GM21515 (cell line): ENCODE data around the gene C2orf72.
"Not testable (repeated sequence)": the region's sequence is repeated elsewhere in the genome, so short reads cannot be mapped to it uniquely, and the experiment has no call there.

Experiments used
- ATAC-seq: cut with Tn5 transposase; IDR thresholded peaks from one replicate; pipeline ENCODE4 v1.9.1; 2021; ENCODE audit not compliant: unreplicated experiment

C2orf72 gene

DNA sequence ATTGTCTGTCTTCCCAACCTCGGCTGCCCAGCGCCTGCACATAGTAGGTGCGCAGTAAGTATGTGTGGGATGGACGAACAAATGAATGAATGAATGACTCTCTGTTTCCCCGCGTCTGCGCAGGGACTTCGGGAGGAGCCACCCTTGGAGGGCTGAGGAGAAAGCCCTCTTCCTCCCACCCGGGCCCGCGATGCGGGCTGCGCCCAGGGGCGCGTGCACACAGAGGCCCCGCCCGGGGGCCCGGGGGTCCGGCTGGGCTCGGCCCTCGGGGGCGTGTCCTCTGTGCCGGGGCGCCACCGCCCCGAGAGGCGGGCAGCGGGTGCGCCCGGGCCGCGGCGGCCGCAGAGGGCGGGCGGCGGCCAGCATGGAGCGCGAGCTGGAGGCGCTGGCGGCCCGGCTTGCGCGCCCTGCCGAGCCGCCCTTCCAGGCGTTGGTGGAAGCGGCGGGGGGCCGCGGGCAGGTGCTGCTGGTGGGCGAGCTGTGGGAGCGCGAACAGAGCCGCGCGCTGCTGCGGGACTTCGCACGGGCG, at the start of gene C2orf72:
Gene C2orf72, plus strand, starts transcription at position 322 of the 529 bp plus-strand sequence. Its CDS starts 43 bp downstream, at position 365.
- ATAC-seq: no peak

DNA sequence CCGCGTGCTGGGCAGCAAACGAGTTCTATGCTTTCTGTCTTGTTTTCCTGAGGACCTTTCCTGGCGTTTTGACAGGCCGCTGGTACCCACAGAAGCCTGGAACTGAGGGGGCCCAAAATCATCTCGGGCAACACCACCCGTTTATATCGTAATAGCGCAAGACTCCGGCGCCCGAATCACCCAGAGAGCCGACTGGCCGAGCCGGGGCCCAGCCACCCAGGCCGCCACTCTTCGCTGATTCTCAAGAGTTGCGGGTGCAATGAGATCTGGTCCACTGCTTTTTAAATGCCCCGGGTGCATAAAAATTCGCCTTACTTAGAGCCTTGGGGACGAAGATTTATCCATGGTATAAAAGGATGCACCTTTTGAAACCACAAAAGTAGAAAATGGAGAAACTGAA, 47.6 kb upstream of the C2orf72 start:
- no peak for ATAC-seq

DNA sequence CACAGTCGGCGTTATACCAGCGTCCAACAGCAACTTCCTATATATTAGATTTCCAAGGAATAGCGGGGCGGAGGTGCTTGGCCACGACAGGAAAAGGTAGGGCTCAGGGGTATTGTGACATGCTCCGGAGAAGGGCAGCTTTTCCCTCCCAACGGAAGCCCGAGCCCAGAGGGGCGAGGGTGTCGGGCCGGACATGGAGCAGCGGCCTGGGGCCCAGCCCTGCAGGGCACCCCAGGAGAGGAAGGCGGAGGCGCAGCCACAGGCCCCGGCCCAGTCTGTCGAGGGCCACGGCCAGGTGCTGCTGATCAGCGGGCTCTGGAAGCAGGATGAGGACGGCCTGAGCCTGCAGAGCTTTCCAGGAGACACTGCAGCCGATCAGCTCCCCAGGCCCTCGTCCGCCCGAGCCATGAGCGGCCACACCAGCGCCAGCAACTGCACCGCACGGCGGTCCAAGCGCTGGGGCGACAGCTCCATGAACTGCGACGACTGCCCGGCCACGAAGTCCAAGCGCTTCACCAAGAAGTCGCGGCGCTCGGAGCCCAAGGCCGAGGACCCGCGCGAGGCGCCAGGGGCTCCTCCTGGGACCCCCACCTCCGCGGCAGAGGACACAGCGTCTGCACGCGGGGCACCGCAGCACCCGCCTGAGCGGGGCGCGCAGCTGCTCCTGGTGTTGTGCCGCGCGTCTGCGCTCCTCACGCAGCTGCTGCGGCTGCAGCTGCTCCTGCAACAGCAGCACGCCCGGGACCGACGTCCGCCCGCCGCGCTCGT, 47.0 kb upstream of the C2orf72 start:
- ATAC-seq: no peak

DNA sequence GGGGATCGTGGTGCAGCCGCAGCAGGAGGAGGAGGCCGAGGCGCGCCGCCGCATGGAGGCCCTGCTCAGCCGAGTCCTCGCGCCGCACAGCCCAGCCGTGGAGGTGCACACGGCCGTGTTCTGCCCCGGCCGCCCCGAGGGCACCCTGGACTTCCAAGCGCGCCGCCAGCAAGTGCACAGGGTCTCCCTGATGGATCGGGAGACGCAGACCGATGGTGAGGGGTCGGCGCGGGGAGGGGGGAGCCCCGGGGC, 46.5 kb upstream of the C2orf72 start:
- ATAC-seq: no peak

DNA sequence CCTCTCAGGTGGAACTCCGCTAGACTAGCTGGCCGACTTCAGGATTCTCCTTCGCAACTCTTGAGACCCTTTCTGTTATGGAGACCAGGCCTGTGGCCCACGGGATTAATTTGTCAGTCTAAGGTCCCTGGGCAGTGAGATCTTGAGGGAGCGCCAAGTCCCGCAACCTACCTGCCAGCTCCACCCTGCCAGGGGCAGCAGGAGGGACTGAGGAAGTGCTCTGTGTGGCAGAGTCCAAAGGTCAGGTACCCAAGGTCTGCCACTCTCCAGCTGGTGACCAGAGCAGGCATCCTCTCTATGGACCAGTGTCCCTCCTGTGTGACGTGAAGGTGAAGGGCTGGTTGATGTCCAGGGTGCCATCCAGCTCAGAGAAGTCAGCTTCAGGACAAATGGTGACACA, 45.7 kb upstream of the C2orf72 start:
- ATAC-seq: no peak

DNA sequence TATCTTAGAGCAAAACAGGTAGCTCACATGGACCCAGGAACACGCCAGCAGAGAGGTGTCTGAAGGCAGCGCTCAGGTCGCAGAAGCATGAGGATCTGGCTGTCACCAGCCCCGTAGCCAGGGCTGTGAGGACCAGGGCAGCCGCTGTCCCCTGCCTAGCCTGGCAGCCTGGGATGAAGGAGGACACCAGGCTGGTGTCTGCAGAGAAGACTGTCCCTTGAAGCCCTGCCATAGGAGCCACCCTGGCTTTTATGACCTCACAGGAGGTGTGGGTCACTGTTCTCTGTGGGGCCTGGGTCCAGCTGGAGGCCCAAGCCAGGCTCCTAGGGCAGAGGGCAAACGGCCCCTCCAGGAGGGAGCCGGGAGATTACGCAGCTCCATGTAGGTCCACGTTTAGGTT, 41.5 kb upstream of the C2orf72 start, which contains the start of gene SPATA3:
Gene SPATA3, plus strand, starts transcription at position 301 of the 400 bp plus-strand sequence. CDS start 113 bp downstream, outside the sequence.
- no peak for ATAC-seq

DNA sequence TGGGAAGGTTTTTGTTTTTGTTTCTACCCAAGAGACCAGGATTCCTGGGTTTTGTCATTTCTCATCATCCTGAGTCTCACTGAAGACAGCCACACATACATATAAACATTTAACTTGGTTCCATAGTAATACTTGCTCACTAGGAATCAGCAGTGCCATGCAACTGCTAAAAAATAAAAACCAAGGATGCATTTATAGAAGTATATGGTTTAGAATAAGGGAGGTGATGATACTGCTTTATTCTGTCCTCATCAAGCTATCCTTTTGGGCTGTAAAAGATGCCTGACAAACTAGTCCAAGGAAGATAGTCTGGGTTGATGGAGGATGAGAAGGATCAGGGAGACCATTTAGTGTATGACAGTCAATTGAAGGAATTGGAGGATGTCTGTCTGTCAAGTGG, 40.7 kb upstream of the C2orf72 start:
- ATAC-seq: no peak

DNA sequence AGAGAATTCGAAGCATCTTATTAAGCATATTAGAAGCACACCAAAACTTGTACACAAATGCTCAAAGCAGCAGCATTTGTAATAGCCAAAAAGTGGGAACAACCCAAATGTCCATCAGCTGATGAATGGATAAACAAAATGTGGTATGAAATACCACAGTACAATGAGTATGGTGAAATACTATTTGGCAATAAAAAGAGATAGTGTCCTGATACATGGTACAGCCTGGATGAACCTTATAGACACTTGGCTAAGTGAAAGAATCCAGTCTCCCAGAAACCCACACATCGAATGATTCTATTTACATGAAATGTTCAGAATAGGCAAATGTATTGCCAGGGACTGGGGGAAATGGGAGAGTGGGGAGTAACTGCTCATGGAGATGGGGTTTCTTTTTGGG, 38.4 kb upstream of the C2orf72 start:
- no peak for ATAC-seq

DNA sequence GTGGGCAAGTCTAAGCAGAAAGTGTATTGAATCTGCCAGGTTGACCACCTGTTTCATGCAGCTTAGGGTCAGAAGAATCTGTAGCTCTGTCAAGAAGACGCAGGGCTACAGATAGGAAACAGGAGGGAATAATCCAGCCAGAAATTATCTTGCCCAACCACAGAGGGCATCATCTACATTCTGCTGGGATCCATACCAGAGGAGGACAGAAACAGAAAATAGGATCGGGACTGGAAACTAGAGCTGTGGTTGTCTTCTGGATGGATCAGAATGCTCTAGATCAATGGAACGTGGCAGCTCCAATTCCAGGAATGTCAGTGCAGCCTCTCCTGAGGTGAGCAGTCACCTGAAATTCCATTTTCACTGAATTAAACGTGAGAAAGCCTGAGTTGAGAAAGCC, 37.8 kb upstream of the C2orf72 start:
- ATAC-seq: no peak

DNA sequence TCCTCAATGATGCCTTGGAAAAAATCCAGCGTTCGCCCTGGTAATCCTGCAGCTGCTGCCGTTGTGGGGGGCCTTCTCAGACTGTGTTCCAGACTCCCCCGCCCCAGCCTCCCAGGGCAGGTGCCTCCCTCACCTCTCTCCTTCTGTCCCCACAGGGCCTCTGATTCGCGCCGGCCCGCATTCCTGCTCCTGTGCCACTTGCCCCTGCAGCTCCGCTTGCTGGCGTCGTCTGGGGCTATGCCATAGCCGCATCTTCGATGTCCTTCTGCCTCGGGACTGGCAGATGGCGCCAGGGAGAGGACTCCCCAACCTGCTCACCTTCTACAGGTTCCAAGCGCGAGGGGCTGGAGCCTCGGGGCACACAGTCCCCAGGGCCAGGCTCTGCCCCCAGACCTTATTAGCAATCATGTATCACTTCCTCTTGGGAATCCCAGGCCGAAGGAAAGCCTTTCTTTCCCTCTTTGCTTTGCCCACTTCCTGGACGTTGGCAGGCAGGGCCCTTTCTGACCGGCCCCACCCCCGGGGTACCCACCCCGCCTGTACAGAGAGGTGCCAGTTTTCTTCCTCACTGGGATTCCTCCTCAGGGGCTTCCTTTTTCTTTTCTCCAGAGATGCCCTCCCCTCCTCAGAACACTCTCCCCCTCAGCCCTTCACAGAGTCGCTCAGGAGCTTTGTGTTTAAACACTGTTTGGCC, 37.0 kb upstream of the C2orf72 start:
- no peak for ATAC-seq

DNA sequence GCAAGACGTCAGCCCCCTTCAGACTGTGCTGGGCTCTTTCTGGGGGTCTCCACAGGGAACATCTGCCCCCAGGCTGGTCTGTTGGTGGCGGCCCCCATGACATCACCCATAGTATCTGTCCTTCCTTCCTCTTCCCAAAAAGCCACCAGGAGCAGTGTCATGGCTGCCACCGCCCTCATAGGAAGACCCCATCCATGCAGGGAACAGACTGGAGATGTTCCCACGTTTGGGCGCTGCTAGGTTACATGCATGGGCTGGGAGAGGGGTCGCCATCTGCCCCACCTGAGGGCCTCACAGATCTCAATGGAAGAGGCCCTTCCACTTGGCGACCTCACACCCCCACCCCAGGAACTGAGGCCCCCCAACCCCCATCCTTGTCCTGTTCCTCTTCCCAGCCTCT, 36.3 kb upstream of the C2orf72 start:
- ATAC-seq: no peak

DNA sequence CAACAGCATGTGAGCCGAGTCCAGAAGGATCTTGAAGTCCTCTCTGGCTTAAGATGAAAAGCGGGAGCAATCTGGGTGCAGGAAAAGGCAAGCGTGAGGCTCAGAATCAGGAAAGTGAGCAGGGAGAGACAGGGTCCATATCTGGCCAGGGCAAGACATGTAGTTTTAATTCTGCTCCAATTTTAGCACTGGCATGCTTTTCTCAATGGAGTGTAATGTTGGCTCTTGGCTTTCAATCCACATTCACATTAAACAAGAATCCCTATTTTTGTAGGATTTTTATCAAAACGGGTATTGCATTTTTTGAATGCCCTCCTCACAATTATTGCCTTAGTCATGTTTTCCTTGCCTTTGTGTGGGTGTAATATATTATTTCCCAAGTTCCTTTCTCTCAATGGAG, 35.4 kb upstream of the C2orf72 start:
- ATAC-seq: no peak

DNA sequence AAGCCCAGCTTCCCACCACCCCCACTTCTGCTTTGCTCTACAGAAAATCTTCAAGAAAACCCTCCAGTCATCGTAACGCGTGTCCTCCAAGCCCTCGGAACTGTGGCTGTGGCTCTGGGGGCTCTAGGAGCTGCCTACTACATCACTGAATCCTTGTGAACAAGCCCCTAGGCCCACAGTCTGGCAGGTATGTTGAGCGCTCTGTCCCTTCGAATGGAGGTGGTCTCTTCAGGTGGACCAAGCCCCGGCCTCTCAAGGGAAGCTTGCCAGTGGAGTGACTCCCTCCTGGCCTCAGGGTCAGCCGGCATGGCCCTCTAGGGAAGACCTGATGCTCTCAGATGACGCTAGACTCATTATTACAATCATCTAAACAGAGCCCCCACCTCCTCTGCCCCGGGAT, 34.7 kb upstream of the C2orf72 start:
- ATAC-seq: no peak

DNA sequence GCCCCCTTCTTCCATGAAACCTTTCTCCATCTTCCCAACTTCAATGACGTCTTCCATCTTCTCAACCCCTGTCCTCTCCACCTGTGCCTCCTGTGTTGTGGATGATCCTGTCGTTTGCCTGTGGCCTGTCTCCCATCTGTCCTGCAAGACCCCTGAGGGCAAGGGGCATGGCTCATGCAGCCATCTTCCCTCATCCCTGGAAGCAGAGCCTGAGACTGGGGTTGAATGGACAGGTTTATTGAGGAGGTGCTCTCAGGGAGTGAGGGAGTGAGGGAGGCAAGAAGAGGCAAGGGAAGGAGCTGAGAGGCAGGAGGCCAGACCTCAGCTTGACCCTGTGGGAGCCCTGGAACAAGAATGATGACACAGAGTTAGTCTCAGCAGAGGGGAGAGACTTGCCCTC, 34.1 kb upstream of the C2orf72 start:
- no peak for ATAC-seq

DNA sequence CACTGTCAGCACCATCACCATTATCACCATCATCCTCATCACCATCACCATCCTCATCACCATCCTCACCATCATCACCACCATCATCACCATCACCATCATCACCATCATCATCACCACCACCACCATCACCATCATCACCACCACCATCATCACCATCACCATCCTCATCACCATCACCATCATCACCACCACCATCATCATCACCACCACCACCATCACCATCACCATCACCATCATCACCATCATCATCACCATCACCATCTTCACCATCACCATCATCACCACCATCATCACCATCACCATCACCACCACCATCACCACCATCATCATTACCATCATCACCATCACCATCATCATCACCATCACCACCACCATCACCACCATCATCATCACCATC, 32.4 kb upstream of the C2orf72 start:
- ATAC-seq: not testable (repeated sequence)

DNA sequence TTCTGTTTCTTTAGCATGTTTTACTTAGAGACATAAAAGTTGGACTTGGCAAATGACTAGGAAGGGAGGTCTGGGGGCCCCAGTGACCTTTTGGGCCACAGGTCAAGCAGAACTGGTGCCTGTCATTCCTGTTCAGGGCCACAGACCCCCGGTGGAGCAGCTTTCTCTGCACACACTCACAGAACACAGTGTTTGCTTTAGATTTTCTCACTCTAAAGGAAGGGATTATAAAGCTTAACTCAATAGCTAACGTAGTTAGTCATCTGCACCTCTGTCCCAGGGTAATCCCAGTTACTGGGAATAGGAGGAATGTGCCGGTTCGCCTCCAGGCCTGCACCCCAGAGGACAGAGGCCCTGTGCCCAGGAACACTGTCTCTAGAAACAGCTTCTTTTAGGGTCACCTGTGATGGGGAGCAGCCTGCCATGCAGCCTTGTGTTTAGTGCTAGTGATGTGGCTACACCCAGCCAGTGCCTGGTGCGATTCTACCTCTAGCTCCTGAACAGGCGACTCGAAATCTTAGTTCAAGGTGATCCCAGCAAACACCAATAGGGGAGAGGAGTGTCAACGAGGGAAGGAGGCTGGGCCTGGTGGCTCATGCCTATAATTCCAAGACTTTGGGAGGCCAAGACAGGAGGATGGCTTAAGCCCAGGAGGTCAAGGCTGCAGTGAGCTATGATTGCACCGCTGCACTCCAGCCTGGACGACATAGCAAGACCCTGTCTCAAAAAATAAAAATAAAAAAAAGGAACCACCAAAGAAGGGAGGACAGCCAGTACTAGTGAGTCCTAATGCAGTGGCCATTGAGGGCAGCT, 29.8 kb upstream of the C2orf72 start:
- ATAC-seq: no peak

DNA sequence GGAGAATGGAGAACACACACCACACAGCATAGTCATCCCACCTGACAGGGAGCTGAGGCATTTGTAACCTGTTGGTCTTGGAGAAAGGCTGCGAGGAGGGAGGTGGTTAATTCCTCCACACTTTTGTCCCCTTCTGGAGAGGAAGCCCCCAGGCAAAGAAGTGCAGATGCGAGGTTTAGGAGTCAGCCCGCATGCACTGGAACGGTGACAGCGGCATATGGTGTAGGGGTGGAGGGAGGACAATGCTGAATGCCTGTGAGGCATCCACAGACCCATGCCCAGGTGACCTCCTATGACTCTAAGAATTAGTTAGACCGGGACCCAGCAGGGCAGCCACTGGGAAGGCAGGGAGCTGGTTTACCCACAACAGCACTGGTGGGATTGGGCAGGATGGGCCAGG, 29.2 kb upstream of the C2orf72 start:
- ATAC-seq: no peak

DNA sequence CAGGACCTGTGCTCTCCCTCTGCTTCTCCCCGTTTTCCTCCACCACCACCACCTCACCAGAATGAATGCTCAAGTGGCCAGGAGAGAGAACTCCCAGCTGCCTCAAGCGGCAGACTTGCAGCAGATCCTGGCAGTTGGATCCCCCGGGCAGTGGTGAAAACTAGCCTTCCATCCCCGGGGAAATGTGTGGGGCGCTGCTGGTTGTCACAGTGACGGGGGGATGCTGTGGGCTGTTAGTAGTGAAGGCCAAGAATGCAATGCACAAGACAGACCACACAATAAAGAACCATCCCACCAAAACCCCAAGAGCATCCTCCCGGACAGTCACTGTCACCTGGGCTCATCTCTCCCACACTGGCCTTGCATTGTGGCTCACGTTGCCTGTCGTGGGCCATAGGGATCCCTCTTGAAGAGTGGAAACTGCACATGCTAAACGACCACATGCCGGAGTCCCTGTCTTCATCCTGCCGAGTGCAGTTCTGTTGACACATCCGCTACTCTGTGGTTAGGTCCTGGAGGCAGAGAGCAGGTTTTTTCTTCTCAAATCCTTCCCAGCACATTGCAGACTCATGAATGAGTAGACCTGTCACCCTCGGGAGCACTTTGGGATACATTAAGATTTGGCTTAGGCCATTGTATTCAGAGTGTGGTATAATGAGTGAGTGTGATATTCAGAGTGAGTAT, 27.9 kb upstream of the C2orf72 start:
- no peak for ATAC-seq

DNA sequence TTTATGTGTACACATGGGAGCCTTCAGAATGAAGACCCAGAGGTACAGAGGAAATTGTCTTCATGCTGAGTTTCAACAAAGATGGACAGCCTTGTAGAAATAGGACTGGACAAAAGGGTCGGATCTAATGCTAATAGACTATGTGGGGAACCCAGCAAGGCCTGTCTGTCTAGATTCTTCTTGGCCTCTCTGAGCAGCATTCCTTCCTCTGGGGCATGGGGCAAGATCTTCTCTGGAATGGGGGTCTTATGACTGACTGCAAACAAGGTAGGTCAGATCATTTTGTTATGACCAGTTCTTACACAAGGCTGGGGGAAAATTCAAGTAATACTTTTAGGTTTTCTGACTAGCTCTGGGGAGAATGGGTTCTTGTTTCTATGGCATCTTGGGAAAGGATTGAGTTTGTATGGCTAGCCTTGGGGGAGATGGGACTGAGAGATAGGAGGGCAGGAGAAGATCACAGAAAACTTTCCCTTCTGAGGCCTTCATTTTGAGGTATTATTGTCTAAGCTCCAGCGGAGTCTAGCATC, 27.1 kb upstream of the C2orf72 start:
- no peak for ATAC-seq

DNA sequence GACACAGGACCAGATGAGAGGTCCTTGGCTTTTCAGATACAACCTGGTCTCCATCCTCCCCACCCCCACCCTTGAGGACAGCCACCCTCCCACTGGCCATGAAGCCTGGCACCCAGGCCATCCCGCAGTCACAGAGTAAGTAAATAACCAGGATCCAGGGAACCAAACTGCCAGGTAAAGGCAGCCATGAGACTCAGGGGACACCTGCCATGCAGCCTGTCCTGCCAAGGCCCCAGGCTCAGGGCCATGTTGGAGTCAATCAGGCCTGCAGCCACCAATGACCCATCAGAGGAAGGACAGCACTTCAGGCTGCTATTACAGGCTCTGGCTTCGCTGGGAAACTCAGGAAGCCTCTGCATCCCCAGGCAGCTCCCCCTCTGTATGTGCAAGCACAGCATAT, 25.8 kb upstream of the C2orf72 start:
- no peak for ATAC-seq

DNA sequence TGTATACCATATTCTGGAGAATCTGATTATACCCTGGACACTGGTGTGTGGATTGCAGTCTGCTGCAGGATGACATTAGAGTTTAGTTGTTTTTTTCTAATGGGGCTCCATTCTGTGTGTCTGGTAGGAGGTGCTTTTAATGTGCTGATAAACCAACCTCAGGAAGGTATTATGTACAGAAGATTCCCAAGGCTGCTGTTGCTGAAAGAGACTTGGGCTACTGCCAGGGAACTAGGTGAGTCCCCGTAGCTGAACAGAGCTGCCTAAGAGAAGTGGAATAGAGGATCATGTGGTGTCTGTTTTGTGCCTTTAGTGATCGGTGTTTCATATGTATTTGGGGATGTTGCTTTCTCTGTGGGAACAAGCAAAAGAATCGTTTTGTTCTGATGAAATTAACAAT, 24.9 kb upstream of the C2orf72 start:
- no peak for ATAC-seq
